Right ventricle myocardium superior (tissue), 1 donor: Measurements from ENCODE around the gene ENAH. TPM values are rescaled to one million over a fixed set of nuclear protein-coding genes. Genes with fewer than 3 reads are reported as not detected.
"Not testable (repeated sequence)": the region's sequence is repeated elsewhere in the genome, so short reads cannot be mapped to it uniquely, and the experiment has no call there.

ENCODE experiments used
- ATAC-seq: fragments of 200-7000 bp; cut with Tn5 transposase; one replicate; pipeline ENCODE4 v1.9.1; 2020; ENCODE audit warnings: mild to moderate bottlenecking; ENCODE audit not compliant: poor library complexity
- DNase-seq: peaks from one replicate; pipeline ENCODE4 v3.0.0-alpha.2; 2020
- intact Hi-C: fragments of 100-400 bp; cut with DNase I; formaldehyde crosslinking; loops from one replicate; pipeline ENCODE4 v1.11.2; 2022
- total RNA-seq: library from RNA; stranded (reverse); fragmentation: NEBNext Ultra II Directional; extraction: Animal tissue kit (Norgen Biotek cat#: 25700); gene quantifications from one replicate; pipeline ENCODE4 v1.2.1, GENCODE V29; 2021
- donor health status: DM: no; HTN: yes; CAD: no; lungs with severe emphysema.

ENAH gene
- total RNA-seq, 1 donor from 2014 or later, result 70.4 TPM

DNA sequence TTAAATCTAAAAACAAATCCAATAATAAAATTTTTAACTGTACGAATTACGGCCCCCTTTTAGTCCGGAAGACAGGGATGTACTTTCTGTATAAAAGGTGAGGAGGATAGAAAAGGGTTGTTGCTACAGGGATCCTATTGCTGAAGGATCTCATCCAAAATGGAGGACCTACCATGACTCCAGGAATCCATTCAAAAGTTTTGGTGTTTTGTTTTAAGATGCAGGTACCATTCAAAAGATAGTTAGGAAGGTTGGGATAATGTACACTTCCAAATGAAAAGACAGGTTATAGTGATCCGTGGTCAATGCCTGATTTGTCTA lies 1.3 kb upstream of the ENAH start:
- intact Hi-C loops, result loop anchor here (10.0 kb wide), 1 partner anchor 169 kb away; no protein-coding TSS in a partner anchor
- no peak for DNase-seq
- ATAC-seq, result no peak

- ATAC-seq (peak; percentile 63), DNase-seq (peak; percentile 81)
- intact Hi-C loops, result loop anchor here (10.0 kb wide), 1 partner anchor 169 kb away; no protein-coding TSS in a partner anchor
Observed at GRCh38 chr1:225653463-225654276, 747 bp upstream of the ENAH start.

- intact Hi-C loops, result loop anchor here (10.0 kb wide), 1 partner anchor 167 kb away; no protein-coding TSS in a partner anchor
- no peak for DNase-seq
- no peak for ATAC-seq
Observed at GRCh38 chr1:225651872-225652728, 823 bp downstream of the ENAH start.

DNA sequence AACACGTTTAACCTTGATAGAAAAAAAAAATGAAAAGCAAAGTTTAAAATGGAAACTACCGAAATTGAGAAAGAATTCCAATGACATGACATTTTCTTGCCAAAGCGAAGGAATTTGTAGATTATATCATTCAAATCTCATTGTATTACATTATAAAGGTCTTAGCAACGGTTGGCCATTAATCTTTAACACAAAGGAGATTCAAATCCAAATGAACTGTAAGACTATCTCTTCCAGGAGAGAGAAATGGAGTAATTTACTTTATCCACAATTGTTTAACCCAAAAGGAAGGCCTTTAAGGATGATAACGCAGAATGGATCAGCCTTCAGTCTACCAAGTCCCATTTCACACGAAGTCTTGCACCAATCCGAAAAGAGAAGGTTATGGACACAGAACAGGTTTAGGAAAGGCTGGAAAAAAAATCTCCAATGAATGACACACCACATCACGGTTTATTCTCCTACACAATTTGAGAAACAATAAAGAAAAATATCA lies 1.5 kb downstream of the ENAH start:
- DNase-seq, result no peak
- no peak for ATAC-seq
- intact Hi-C loops, result loop anchor here (10.0 kb wide), 1 partner anchor 167 kb away; no protein-coding TSS in a partner anchor

- ATAC-seq, result no peak
- intact Hi-C loops, result loop anchor here (10.0 kb wide), 1 partner anchor 165 kb away; no protein-coding TSS in a partner anchor
- no peak for DNase-seq
Observed at GRCh38 chr1:225650179-225650578, 2.7 kb downstream of the ENAH start.

DNA sequence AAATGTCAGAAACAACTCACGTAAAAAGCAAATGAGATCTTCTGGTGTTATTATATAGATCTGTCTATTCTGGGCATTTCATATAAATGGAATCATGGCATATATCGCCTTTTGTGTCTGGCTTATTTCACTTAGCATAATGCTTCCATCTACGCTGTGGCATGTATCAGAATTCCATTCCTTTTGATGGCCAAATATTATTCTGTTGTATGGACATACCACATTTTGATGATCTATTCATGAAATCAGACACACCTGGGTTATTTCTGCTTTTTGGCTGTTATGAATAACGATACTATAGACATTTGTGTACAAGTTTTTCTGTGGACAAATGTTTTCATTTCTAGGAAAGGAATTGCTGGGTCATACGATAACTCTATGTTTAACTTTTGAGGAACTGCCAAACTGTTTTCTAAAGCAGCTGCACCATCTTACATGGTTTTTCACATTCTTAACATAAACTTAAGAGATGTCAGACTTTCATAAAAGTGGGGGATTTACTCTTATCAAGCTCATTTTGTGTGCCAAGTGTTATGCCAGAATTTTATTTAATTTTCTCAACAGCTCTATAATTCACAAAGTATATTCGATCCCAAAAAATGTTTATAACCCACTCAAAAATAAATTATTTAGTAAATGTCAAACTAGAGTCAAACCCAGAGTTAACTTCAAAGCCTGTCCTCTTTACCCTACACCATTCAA lies 7.6 kb downstream of the ENAH start:
- intact Hi-C loops, result loop anchor here (10.0 kb wide), 1 partner anchor 71 kb away; no protein-coding TSS in a partner anchor
- no peak for ATAC-seq
- no peak for DNase-seq

GRCh38 chr1:225644666-225645065 lies 8.3 kb downstream of the ENAH start:
- no peak for ATAC-seq
- intact Hi-C loops, result loop anchor here (10.0 kb wide), 1 partner anchor 70 kb away; no protein-coding TSS in a partner anchor
- DNase-seq, result no peak

GRCh38 chr1:225642177-225642576 lies 10.7 kb downstream of the ENAH start:
- intact Hi-C loops, result loop anchor here (10.0 kb wide), 1 partner anchor 67 kb away; no protein-coding TSS in a partner anchor
- DNase-seq, result no peak
- no peak for ATAC-seq

DNA sequence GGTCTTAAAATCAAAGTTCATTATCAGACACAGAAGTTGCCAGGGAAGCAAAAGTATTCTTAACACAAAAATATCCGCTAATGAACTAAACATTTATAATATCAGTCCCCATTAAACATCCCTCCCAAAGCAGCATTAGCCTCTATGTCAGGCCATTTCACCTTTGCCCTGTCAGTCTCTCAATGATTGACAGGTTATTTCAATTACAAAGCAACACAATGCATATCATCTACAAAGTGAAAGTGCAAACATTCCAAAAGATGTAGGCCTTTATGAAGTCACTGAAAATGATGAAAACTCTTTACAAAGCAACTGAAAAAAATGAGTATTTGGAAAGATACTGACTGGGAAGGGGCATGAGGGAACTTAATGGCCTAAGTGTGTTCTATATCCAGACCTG lies 14.1 kb downstream of the ENAH start:
- intact Hi-C loops, result no loop called here
- ATAC-seq (no peak), DNase-seq (no peak)

DNA sequence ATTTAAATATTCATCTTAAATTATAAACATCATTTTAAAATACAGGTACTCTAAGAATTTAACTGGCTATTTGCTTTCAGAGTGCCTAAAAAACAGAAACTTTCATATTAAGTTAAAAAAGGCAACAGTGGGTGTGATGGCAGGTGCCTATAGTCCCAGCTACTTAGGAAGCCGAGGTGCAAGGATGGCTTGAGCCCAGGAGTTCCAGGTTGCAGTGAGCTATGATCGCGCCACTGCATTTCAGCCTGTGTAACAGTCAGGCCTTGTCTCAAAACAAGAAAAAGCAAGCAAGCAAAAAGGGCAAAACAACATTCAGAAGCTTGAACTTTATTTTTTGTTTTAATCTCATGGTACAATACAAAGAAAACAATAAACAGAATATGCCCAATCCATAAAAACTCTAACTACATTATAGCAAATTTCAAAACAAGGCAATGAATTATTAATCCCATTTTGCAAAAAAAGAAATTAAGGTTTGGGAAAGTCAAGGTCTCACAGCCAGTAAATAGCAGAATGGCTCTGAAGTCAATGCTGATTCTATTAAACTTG lies 15.2 kb downstream of the ENAH start:
- intact Hi-C loops, result no loop called here
- DNase-seq (no peak), ATAC-seq (no peak)

- intact Hi-C loops, ATAC-seq: not testable (repeated sequence)
Observed at GRCh38 chr1:225636992-225637391, 15.9 kb downstream of the ENAH start.

GRCh38 chr1:225635649-225636048 lies 17.3 kb downstream of the ENAH start:
- DNase-seq, result no peak
- ATAC-seq, result no peak
- intact Hi-C loops, result no loop called here

More at GRCh38 chr1:225636992-225637391, 15.9 kb downstream of the ENAH start:
- not testable (repeated sequence) for DNase-seq

DNA sequence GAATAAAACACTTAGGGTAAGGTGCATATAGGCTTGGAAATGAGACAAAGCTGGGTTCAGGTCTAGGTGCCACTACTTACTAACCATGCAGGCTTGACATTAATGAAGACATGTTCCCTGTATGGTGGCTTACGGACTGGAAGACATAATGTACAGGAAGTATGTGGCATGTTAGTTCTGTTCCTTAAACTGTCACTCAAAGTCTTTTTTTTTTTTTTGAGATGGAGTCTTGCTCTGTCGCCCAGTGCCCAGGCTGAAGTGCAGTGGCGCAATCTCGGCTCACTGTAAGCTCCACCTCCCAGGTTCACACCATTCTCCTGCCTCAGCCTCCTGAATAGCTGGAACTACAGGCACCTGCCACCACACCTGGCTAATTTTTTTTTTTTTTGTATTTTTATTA lies 20.1 kb downstream of the ENAH start:
- intact Hi-C loops, ATAC-seq: not testable (repeated sequence)

DNA sequence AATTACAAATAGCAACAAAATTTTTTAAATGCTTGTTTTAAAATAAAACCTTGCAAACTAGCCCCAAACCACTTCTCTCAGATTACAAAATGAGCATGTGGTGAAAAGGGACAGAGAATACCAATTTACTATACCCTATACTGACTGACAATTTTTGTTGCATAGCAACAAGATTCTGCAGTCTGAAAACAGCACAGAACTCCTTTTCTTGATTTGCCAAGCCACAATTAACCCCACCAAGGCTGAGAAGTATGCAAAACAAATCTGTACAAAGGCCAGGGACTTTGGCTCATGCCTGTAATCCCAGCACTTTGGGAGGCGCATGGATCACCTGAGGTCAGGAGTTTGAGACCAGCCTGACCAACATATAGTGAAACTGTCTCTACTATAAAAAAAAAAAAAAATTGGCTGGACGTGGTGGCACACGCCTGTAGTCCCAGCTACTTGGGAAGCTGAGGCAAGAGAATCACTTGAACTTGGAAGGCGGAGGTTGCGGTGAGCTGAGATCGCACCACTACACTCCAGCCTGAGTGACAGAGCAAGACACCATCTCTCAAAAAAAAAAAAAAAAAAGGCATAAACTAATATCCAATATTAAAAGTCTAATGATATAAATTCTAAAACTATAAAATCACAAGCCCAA lies 21.8 kb downstream of the ENAH start:
- ATAC-seq (no peak), DNase-seq (no peak)
- intact Hi-C loops, result no loop called here

More for the DNA sequence above, 20.1 kb downstream of the ENAH start:
- DNase-seq, result not testable (repeated sequence)

DNA sequence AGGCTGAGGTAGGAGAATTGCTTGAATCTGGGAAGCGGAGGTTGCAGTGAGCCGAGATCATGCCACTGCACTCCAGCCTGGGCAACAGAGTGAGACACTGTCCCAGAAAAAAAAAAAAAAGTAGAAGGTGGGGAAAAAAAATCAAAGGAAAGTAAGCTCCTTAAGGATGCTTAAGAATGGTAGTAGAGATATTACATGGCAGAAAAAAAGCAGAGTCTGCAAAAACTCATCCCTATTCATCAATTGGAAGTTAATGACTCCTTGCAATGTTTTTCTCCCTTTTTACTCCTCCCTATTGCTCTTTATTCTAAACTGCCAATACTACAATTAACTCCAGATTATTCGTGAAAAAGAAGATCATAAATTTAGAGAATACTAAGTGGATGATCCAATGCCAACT lies 23.4 kb downstream of the ENAH start:
- ATAC-seq (no peak), DNase-seq (no peak)
- intact Hi-C loops, result no loop called here

DNA sequence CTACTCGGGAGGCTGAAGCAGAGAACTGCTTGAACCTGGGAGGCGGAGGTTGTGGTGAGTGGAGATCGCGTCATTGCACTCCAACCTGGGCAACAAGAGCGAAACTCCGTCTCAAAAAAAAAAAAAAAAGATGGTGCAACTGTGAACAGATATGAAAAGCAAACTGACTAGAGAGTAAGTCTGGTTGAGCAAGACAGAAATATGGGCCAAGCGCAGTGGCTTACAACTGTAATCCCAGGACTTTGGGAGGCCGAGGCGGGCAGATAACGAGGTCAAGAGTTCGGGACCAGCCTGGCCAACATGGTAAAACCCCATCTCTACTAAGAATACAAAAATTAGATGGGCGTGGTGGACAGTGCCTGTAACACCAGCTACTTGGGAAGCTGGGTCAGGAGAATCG lies 24.1 kb downstream of the ENAH start:
- ATAC-seq, DNase-seq, intact Hi-C loops: not testable (repeated sequence)

- DNase-seq (no peak), ATAC-seq (peak; percentile 80)
- intact Hi-C loops, result no loop called here
Observed at GRCh38 chr1:225627304-225627947, 25.5 kb downstream of the ENAH start.
